Endothelial cell (in vitro differentiated cells): ENCODE measurements around the gene SSTR5. TPM values are rescaled to one million over a fixed set of nuclear protein-coding genes. Genes with fewer than 3 reads are reported as not detected.
"Not testable (repeated sequence)": the region's sequence is repeated elsewhere in the genome, so short reads cannot be mapped to it uniquely, and the experiment has no call there.

Experiments used
- DNase-seq: peaks from one replicate; pipeline ENCODE4 v3.0.0; 2021; ENCODE audit warnings: low spot score
- H3K27ac Mint-ChIP-seq: one replicate; pipeline ENCODE4 v1.8.0; 2021; ENCODE audit warnings: mixed read lengths, inconsistent platforms; ENCODE audit not compliant: unreplicated experiment
- H3K27me3 Mint-ChIP-seq: one replicate; pipeline ENCODE4 v1.8.0; 2021; ENCODE audit warnings: mild to moderate bottlenecking, moderate library complexity, mixed read lengths, inconsistent platforms; ENCODE audit not compliant: unreplicated experiment
- H3K36me3 Mint-ChIP-seq: one replicate; pipeline ENCODE4 v1.8.0; 2021; ENCODE audit warnings: mild to moderate bottlenecking, low read depth, mixed read lengths, inconsistent platforms; ENCODE audit not compliant: unreplicated experiment
- H3K4me1 Mint-ChIP-seq: one replicate; pipeline ENCODE4 v1.8.0; 2021; ENCODE audit warnings: mild to moderate bottlenecking, mixed read lengths, inconsistent platforms; ENCODE audit not compliant: unreplicated experiment
- H3K4me3 Mint-ChIP-seq: one replicate; pipeline ENCODE4 v1.8.0; 2021; ENCODE audit warnings: mild to moderate bottlenecking, mixed read lengths, inconsistent platforms; ENCODE audit not compliant: unreplicated experiment
- H3K9me3 Mint-ChIP-seq: one replicate; pipeline ENCODE4 v1.8.0; 2021; ENCODE audit warnings: mixed read lengths, inconsistent platforms; ENCODE audit not compliant: unreplicated experiment
- CTCF ChIP-seq: fragments of 200-600 bp; sonication (generic); IDR thresholded peaks from one replicate; pipeline ENCODE4 v1.5.0; 2021; ENCODE audit warnings: antibody characterized with exemption; ENCODE audit not compliant: unreplicated experiment
- long read RNA-seq: library from polyadenylated mRNA; unstranded; transcript quantifications from one replicate; pipeline ENCODE4 v2.0.0, GENCODE V29; 2020; ENCODE audit not compliant: unreplicated experiment
- total RNA-seq: library from RNA; stranded (reverse); fragmentation: NEBNext Ultra II Directional; extraction: Animal tissue kit (Norgen Biotek cat#: 25700); gene quantifications from one replicate; pipeline ENCODE4 v1.2.1, GENCODE V29; 2021; ENCODE audit not compliant: unreplicated experiment

Gene SSTR5
- total RNA-seq: not detected
- long read RNA-seq: 0 reads

DNA sequence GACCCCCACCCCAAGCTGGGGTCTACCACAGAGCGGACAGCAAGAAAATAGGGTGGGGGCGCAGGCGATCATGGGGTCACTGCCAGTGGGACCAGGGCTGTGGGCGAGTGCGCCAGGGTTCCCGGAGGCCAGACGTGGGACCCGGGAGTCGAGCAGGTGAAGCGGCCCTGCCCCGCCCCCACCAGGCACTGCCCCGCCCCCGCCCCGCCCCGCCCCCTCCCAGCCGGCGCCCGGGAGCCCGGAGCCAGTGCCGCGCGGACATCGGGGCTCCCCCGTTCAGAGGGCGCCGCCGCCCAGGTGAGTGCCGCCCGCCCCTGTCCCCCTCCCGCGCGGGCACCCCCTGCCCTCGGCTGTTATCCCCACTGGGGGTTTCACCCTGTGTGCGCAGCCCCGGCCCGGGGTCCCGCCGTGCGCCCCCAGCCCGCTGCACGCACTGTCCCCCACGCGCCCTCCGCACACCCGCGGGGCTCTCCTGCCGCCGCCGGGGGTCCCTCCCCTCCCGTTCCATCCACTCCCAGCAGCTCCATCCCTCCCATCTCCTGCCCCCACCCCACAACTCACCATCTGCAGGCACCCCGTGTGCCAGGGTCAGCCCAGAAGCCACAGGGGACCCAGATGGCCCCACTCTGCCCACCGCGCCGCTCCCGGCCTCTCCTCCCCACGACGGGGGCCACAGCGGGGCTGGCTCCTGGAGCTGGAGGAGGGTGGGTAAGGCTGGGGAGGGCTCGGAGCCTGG is at the start of gene SSTR5:
TSS of gene SSTR5 (plus strand) at position 222 of the 736 bp plus-strand sequence. CDS start 6,122 bp downstream, outside the sequence.
- no peak for DNase-seq
- Mint-ChIP-seq H3K27ac (no peak within 1 kb of the TSS), H3K27me3 (peaks cover 2% of the 10 kb centered on the region), H3K9me3 (no peaks in the 10 kb centered on the region), H3K36me3 (no peaks in the 10 kb centered on the region), H3K4me3 (no peak within 1 kb of the TSS), H3K4me1 (no peaks in the 10 kb centered on the region)
- no peak for TF ChIP-seq CTCF

GRCh38 chr16:1024138-1024537 is 48.4 kb upstream of the SSTR5 start:
- no peaks in the 10 kb centered on the region for H3K36me3 Mint-ChIP-seq
- DNase-seq: no peak
- H3K27me3 Mint-ChIP-seq: peaks cover 6% of the 10 kb centered on the region
- no peak for TF ChIP-seq CTCF
- no peaks in the 10 kb centered on the region for H3K9me3 Mint-ChIP-seq
- H3K4me1 Mint-ChIP-seq: no peaks in the 10 kb centered on the region
- no peak overlapping the region for H3K4me3 Mint-ChIP-seq
- no peak overlapping the region for H3K27ac Mint-ChIP-seq

- H3K9me3 Mint-ChIP-seq, H3K27me3 Mint-ChIP-seq, H3K36me3 Mint-ChIP-seq, H3K27ac Mint-ChIP-seq, H3K4me1 Mint-ChIP-seq, DNase-seq, H3K4me3 Mint-ChIP-seq: not testable (repeated sequence)
Observed at GRCh38 chr16:1025183-1025809, 47.3 kb upstream of the SSTR5 start.

DNA sequence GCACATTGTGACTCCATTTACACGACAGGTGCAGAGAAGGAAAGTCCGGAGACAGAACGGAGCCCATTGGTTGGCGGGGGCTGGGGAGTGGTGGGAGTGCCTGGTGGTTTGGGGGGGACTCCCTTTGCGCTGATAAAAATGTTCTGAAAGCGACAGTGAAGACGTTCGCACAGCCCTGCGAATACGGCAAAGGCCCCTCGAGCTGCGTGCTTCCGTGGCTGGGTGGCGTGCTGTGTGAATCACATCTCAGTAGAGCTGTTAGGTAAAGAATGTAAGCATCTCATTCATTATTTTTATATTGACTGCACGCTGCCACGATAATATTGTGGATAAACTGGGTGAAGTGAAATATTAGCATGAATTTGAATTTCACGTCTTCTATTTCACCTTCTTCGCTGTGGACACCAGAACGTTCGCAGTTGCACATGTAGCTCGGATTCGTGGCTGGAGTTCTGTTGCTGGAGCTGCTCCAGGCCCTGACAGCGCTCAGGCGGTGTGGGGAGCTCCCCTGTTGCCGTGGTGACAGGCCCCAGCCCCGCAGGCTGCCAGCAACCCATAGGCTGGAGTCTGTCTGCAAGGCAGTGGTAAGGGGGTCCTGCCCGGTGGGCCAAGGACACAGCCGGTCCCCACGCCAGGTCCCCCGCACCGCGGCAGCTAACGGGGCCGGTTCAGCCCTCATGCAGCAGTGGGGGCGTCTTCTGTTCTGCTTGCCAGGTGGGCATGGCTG is 46.3 kb upstream of the SSTR5 start:
- no peak overlapping the region for H3K27ac Mint-ChIP-seq
- no peaks in the 10 kb centered on the region for H3K9me3 Mint-ChIP-seq
- no peaks in the 10 kb centered on the region for H3K36me3 Mint-ChIP-seq
- H3K4me3 Mint-ChIP-seq: no peak overlapping the region
- TF ChIP-seq CTCF: no peak
- no peaks in the 10 kb centered on the region for H3K4me1 Mint-ChIP-seq
- peaks cover 8% of the 10 kb centered on the region for H3K27me3 Mint-ChIP-seq
- no peak for DNase-seq

DNA sequence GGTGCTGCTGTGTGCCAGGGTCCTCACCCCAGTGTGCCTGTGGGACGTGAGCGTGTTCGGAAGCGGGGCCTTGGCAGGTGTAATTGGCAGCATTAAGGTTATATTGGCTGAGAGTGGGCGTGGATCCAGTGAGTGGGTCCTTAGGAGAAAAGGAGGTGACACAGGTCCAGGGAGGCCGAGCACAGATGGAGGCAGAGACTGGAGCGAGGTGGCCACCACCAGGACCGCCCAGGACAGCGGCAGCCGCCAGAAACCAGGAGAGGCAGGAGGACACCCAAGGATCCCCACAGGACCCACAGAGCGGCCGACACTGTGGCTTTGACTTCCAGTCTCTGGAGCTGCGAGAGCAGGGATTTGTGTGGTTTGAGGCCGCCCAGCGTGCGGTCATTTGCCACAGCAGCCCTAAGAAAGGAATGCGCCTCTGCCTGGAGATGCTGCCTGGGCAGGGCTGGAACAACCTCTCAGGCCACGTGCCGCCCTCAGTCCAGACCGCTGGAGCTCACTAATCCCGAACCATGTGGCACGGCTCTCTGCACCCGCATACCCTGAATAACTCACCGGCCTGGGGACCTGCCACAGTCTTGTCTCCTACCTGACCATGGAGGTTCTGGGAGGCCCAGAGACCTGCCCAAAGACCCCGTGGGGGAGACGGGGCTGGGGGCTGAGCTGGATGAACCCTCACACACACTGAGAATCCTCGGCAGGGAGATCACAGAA is 45.6 kb upstream of the SSTR5 start:
- TF ChIP-seq CTCF: no peak
- Mint-ChIP-seq H3K4me3 (no peak overlapping the region), H3K27ac (no peak overlapping the region), H3K36me3 (no peaks in the 10 kb centered on the region), H3K27me3 (peaks cover 10% of the 10 kb centered on the region), H3K9me3 (no peaks in the 10 kb centered on the region), H3K4me1 (no peaks in the 10 kb centered on the region)
- no peak for DNase-seq
